Activated T-helper 1 cell treated with Interleukin-2 at 50 U/mL for 16 hours (primary cell): ENCODE measurements around the gene GPC5.

Experiments used
- DNase-seq: peaks from one replicate; pipeline ENCODE4 v3.0.0-alpha.2; 2020; ENCODE audit warnings: low read depth

The GPC5 gene

GRCh38 chr13:92012787-92013186 is 614.4 kb downstream of the GPC5 start:
- DNase-seq = no peak

GRCh38 chr13:92017737-92018136 is 619.3 kb downstream of the GPC5 start:
- DNase-seq = no peak

- no peak for DNase-seq
These were observed 630.3 kb downstream of the GPC5 start for GRCh38 chr13:92028695-92029094.

- DNase-seq = no peak
These were observed 631.2 kb downstream of the GPC5 start for GRCh38 chr13:92029641-92030040.

- DNase-seq = no peak
These were observed 640.5 kb downstream of the GPC5 start for GRCh38 chr13:92038905-92039304.

- no peak for DNase-seq
These were observed 644.1 kb downstream of the GPC5 start for GRCh38 chr13:92042522-92042921.

- no peak for DNase-seq
These were observed 645.9 kb downstream of the GPC5 start for GRCh38 chr13:92044351-92044750.

- no peak for DNase-seq
These were observed 656.0 kb downstream of the GPC5 start for GRCh38 chr13:92054389-92054788.

- DNase-seq = no peak
These were observed 676.2 kb downstream of the GPC5 start for GRCh38 chr13:92074658-92075057.

GRCh38 chr13:92097337-92097903 is 699.0 kb downstream of the GPC5 start:
- DNase-seq = no peak

- DNase-seq = no peak
These were observed 703.4 kb downstream of the GPC5 start for GRCh38 chr13:92101801-92102200.

- DNase-seq = no peak
These were observed 705.3 kb downstream of the GPC5 start for GRCh38 chr13:92103689-92104153.

- no peak for DNase-seq
These were observed 723.9 kb downstream of the GPC5 start for GRCh38 chr13:92122186-92122853.

GRCh38 chr13:92126399-92126798 is 728.0 kb downstream of the GPC5 start:
- no peak for DNase-seq

GRCh38 chr13:92135509-92135908 is 737.1 kb downstream of the GPC5 start:
- no peak for DNase-seq

GRCh38 chr13:92136449-92137155 is 738.2 kb downstream of the GPC5 start:
- DNase-seq = no peak

GRCh38 chr13:92137520-92137919 is 739.1 kb downstream of the GPC5 start:
- DNase-seq = no peak

- DNase-seq = no peak
These were observed 745.3 kb downstream of the GPC5 start for GRCh38 chr13:92143766-92144165.

- no peak for DNase-seq
These were observed 752.2 kb downstream of the GPC5 start for GRCh38 chr13:92150606-92151005.

- no peak for DNase-seq
These were observed 759.9 kb downstream of the GPC5 start for GRCh38 chr13:92158346-92158745.

GRCh38 chr13:92164822-92165221 is 766.4 kb downstream of the GPC5 start:
- DNase-seq = no peak

- DNase-seq = no peak
These were observed 773.8 kb downstream of the GPC5 start for GRCh38 chr13:92172191-92172590.

- no peak for DNase-seq
These were observed 774.8 kb downstream of the GPC5 start for GRCh38 chr13:92173254-92173653.
